Panc1 (cell line): ENCODE data around the gene FZD4. TPM values are rescaled to one million over a fixed set of nuclear protein-coding genes. Genes with fewer than 3 reads are reported as not detected.

ENCODE experiments used
- ATAC-seq: fragments of 200-7000 bp; cut with Tn5 transposase; 2 replicates; pipeline ENCODE4 v1.9.1; 2020; ENCODE audit warnings: mild to moderate bottlenecking, moderate library complexity
- BruUV-seq: library from RNA; stranded (reverse); fragments of 400-500 nt; replicated peaks from 2 replicates; lab custom pipeline; 2021; lab: Mats Ljungman, UMichigan
- CTCF ChIA-PET: fragments of 300-600 bp; sonication (Branson Sonifier 250); formaldehyde crosslinking; loops from one replicate; lab custom pipeline; 2022; ENCODE audit warnings: antibody characterized with exemption; lab: Charles Lee
- POLR2A ChIA-PET: fragments of 300-600 bp; sonication (Branson Sonifier 250); formaldehyde crosslinking; loops from one replicate; lab custom pipeline; 2022; ENCODE audit warnings: antibody characterized with exemption; lab: Charles Lee
- DNase-seq: peaks from one replicate; pipeline ENCODE4 v3.0.0-alpha.2; 2010; ENCODE audit warnings: low read depth, low spot score
- H3K27ac ChIP-seq: 2 replicates; pipeline ENCODE4 v1.5.1; 2011; ENCODE audit warnings: mild to moderate bottlenecking, low read length, inconsistent platforms
- H3K27me3 ChIP-seq: fragments of 200-500 bp; sonication (Bioruptor generic); 2 replicates; pipeline ENCODE4 v1.6.0; 2014; ENCODE audit warnings: low read length, inconsistent platforms; ENCODE audit not compliant: control insufficient read depth, insufficient read depth
- H3K36me3 ChIP-seq: fragments of 200-500 bp; sonication (Bioruptor generic); 2 replicates; pipeline ENCODE4 v1.5.1; 2014; ENCODE audit warnings: inconsistent platforms, mild to moderate bottlenecking, low read length, moderate library complexity; ENCODE audit not compliant: control insufficient read depth, insufficient read depth
- H3K4me1 ChIP-seq: 2 replicates; pipeline ENCODE4 v1.5.1; 2011; ENCODE audit warnings: inconsistent platforms, mild to moderate bottlenecking, low read length, moderate library complexity; ENCODE audit not compliant: control insufficient read depth, insufficient read depth
- H3K4me3 ChIP-seq, 2 experiments: 2 replicates each; pipeline ENCODE4 v1.5.1; 2011 to 2012; ENCODE audit warnings: low read depth in 2 of 2, low read length in 2 of 2, mild to moderate bottlenecking in 2 of 2, inconsistent platforms in 1 of 2, moderate library complexity in 1 of 2
- H3K9me3 ChIP-seq: fragments of 200-500 bp; sonication (Bioruptor generic); 2 replicates; pipeline ENCODE4 v1.5.1; 2014; ENCODE audit warnings: low read depth, mild to moderate bottlenecking, inconsistent platforms, low read length, moderate library complexity; ENCODE audit not compliant: control insufficient read depth, insufficient read depth
- CTCF ChIP-seq: fragments of 450-650 bp; IDR thresholded peaks from 2 replicates; pipeline ENCODE4 v1.5.1; 2017; ENCODE audit warnings: mild to moderate bottlenecking
- POLR2AphosphoS5 ChIP-seq: IDR thresholded peaks from 2 replicates; pipeline ENCODE4 v1.6.1; 2012; ENCODE audit warnings: mild to moderate bottlenecking, low read depth, low read length, moderate library complexity
- REST ChIP-seq, 2 experiments: IDR thresholded peaks; 2 replicates each; pipeline ENCODE4 v1.6.1; 2011 to 2012; ENCODE audit warnings: low read depth in 2 of 2, control low read depth in 1 of 2, low read length in 1 of 2, mild to moderate bottlenecking in 1 of 2, moderate library complexity in 1 of 2; ENCODE audit not compliant: insufficient read depth in 1 of 2
- SIN3A ChIP-seq: IDR thresholded peaks from 2 replicates; pipeline ENCODE4 v1.6.1; 2012; ENCODE audit warnings: low read depth, mild to moderate bottlenecking, low read length, moderate library complexity, borderline replicate concordance; ENCODE audit not compliant: insufficient read depth
- TCF7L2 ChIP-seq: IDR thresholded peaks from 2 replicates; pipeline ENCODE4 v1.6.1; 2011; ENCODE audit warnings: mild to moderate bottlenecking, low read depth, low read length, inconsistent platforms
- in situ Hi-C: cut with HindIII; loops from 2 replicates; pipeline ENCODE4 v1.10.0; 2016; ENCODE audit warnings: low sequenced_read_pairs, low pct_unique_long_range_greater_than_20kb
- intact Hi-C: fragments of 100-400 bp; cut with micrococcal nuclease; formaldehyde crosslinking; loops from one replicate; pipeline ENCODE4 v1.10.0; 2022; ENCODE audit not compliant: unreplicated experiment
- total RNA-seq: library from RNA; stranded (reverse); gene quantifications from one replicate; pipeline ENCODE4 v1.2.1, GENCODE V29; 2021; ENCODE audit not compliant: unreplicated experiment

Gene FZD4
- total RNA-seq, 1 experiment from 2014 or later = 11.1 TPM

- ATAC-seq (no peak), DNase-seq (no peak)
- no peak overlapping the region for H3K4me3 ChIP-seq
- in situ Hi-C loops = no loop called here
- ChIA-PET POLR2A (no interaction called here), CTCF (interaction anchor here (0.6 kb wide), 1 partner anchor 26 kb away, joined by 6 read pairs; no protein-coding TSS in a partner anchor)
- no TSS peak for BruUV-seq
- no peak overlapping the region for H3K27ac ChIP-seq
- H3K27me3 ChIP-seq = no peaks in the 10 kb centered on the region
- intact Hi-C loops = loop anchor here (10.0 kb wide), 1 partner anchor 537 kb away; the partner anchor contains the start of gene CCDC81
- TF ChIP-seq TCF7L2 = no peak
- no peak for TF ChIP-seq POLR2AphosphoS5
- no peak for TF ChIP-seq CTCF
- no peak for TF ChIP-seq SIN3A
- TF ChIP-seq REST (IDR thresholded peaks at IDR 0.05; ENCODE audit: insufficient read depth in 1 of 2, low read depth in 2 of 2, low read length in 1 of 2) = no peak
- peaks cover 10% of the 10 kb centered on the region for H3K4me1 ChIP-seq
- H3K9me3 ChIP-seq = no peaks in the 10 kb centered on the region
- H3K36me3 ChIP-seq = no peaks in the 10 kb centered on the region
Measured at GRCh38 chr11:86912238-86912637, 43.0 kb downstream of the FZD4 start.

- Histone ChIP-seq H3K36me3 (no peaks in the 10 kb centered on the region), H3K4me1 (no peaks in the 10 kb centered on the region; the same call in 1 of the 2 replicates), H3K27me3 (no peaks in the 10 kb centered on the region), H3K27ac (no peak overlapping the region), H3K4me3 (no peak overlapping the region), H3K9me3 (no peaks in the 10 kb centered on the region)
- POLR2A ChIA-PET = interaction anchor here (0.6 to 0.7 kb wide), 2 partner anchors 10 to 72 kb away, joined by 3 read pairs; no protein-coding TSS in a partner anchor
- intact Hi-C loops (loop anchor here (10.0 kb wide), 1 partner anchor 536 kb away; the partner anchor contains the start of gene CCDC81), in situ Hi-C loops (no loop called here)
- no peak for ATAC-seq
- BruUV-seq = no TSS peak
- no peak for TF ChIP-seq REST (IDR thresholded peaks at IDR 0.05; ENCODE audit: insufficient read depth in 1 of 2, low read depth in 2 of 2, low read length in 1 of 2)
- TF ChIP-seq POLR2AphosphoS5 = no peak
- TF ChIP-seq SIN3A = no peak
- TF ChIP-seq TCF7L2 = no peak
- no peak for TF ChIP-seq CTCF
- CTCF ChIA-PET = no interaction called here
- DNase-seq = no peak
Measured at GRCh38 chr11:86910592-86910991, 44.6 kb downstream of the FZD4 start.
